NCI-H128 (cell line): ENCODE data around the gene PARPBP.
"Not testable (repeated sequence)": the region's sequence is repeated elsewhere in the genome, so short reads cannot be mapped to it uniquely, and the experiment has no call there.

Experiments
- DNase-seq: peaks from one replicate; lab custom pipeline; 2025; ENCODE audit not compliant: unreplicated experiment; lab: John Stamatoyannopoulos, UW

PARPBP gene

DNA sequence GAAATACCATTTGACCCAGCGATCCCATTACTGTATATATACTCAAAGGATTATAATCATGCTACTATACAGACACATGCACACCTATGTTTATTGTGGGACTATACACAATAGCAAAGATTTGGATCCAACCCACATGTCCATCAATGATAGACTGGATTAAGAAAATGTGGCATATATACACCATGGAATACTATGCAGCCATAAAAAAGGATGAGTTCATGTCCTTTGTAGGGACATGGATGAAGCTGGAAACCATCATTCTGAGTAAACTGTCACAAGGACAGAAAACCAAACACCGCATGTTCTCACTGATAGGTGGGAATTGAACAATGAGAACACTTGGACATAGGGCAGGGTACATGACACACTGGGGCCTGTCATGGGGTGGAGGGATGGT is 120.9 kb downstream of the PARPBP start:
- DNase-seq = not testable (repeated sequence)
